IPS-NIHi7 (cell line): ENCODE measurements around the gene NTM.
"Not testable (repeated sequence)": the region's sequence is repeated elsewhere in the genome, so short reads cannot be mapped to it uniquely, and the experiment has no call there.

Experiments used
- DNase-seq: peaks from one replicate; pipeline ENCODE4 v3.0.0; 2012; ENCODE audit warnings: mixed read lengths; ENCODE audit errors: extremely low spot score

The NTM gene

DNA sequence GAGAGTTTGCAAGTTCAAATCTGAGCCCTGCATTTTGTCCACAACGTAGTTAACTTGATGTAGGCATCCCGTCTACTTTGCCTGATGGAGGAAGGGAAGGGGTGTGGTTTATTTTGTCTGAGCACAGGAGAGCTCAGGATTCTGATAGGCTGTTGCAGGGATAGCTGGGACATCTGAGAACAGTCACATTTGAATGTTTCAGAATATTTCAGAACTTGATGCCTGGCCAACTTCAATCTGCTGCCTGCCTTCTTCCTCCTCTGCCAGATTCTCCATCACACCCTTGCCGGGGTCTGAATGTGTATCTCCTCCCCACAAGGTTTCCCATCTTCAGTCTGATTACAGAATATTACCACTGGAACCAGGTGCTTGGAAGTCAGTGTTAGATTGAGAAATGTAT lies 51.6 kb downstream of the NTM start:
- no peak for DNase-seq

DNA sequence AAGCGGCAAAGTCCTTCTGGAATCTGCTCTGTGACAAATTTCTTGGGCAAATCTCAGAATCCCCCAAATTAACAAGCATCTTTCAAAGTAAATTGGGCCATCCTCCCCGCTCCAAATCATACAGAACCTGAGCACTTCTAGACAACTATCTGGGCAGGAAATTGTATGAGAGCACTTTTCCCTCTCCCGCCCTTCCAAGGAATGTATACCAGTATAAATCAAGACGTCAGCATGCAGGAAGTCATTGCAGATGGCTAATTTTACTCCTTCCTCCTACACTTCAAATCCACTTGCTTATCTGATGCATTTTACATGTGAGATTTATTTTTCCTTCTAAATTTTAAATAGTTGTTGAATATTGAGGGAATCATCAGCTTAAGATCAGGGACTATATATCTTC lies 52.1 kb downstream of the NTM start:
- no peak for DNase-seq

DNA sequence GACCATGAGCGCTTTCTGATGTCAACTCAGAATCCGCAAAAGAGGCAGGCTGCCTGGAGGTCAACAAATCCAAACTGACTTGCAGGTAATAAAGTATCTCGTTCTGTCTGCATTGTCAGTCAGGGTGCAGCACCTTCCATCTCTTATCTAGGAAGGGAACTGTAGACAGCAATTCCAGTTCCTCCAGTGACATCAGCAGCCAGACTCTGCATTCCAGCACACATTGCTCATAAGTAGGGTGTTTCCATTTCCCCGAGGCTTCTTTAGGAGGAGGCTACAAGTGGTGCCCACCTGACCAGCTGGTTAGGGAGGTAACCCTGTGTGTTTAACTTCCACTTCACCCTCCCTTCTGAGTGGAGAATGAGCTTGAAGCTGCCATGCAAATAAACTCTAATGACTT lies 53.3 kb downstream of the NTM start:
- DNase-seq = no peak

DNA sequence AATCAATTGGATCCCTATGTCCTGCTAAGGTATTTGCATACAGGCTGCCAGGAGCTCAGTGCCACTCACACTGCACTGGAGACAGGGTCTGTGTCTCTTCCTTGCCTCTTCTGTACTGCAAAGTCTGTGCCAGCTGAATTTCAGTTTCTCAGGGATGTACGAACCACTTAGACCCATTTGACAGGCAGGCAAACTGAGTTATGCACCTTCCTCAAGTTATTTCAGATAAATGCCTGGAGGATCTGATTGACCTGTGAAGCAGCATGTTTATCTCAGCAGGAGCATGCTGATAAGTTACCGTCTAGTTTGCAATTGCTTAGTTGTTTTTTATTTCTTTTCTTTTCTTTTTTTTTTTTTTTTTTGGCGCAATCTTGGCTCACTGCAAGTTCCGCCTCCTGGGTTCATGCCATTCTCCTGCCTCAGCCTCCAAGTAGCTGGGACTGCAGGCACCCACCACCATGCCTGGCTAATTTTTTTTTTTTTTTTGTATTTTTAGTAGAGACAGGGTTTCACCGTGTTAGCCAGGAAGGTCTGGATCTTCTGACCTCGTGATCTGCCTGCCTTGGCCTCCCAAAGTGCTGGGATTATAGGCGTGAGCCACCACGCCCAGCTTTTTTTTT lies 54.0 kb downstream of the NTM start:
- DNase-seq = not testable (repeated sequence)

DNA sequence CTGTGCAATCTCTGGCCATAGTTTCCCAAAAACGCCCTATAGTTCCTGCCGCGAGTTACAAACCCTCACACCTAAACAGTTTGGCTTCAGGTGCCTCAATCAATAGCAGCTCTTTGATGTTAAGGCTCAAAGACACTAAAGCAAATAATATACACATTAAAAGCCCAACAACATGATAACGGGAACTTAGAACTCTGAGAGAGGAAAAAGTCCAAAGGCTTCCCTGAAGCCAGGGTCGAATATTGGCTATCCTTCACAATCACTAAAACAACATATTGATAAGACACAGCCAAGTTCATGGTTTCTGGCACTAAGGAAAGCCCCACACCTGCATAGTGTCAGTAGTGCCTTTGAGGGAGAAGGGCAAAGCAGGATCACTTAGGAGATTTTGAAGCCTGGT lies 54.9 kb downstream of the NTM start:
- DNase-seq = no peak

DNA sequence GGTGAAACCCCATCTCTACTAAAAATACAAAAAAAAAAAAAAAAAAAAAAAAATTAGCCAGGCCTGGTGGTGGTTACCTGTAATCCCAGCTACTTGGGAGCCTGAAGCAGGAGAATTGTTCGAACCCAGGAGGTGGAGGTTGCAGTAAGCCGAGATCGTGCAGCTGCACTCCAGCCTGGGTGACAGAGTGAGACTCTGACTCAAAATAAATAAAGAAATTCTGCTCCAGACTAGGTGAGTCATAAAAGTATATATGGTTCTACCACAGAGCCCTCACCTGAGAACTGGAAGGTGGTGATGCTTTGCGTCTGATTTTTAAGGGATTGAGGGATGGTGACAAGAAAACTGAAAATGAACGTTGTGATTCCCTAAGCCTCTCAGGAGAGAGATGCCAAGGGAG lies 58.4 kb downstream of the NTM start:
- DNase-seq = no peak

DNA sequence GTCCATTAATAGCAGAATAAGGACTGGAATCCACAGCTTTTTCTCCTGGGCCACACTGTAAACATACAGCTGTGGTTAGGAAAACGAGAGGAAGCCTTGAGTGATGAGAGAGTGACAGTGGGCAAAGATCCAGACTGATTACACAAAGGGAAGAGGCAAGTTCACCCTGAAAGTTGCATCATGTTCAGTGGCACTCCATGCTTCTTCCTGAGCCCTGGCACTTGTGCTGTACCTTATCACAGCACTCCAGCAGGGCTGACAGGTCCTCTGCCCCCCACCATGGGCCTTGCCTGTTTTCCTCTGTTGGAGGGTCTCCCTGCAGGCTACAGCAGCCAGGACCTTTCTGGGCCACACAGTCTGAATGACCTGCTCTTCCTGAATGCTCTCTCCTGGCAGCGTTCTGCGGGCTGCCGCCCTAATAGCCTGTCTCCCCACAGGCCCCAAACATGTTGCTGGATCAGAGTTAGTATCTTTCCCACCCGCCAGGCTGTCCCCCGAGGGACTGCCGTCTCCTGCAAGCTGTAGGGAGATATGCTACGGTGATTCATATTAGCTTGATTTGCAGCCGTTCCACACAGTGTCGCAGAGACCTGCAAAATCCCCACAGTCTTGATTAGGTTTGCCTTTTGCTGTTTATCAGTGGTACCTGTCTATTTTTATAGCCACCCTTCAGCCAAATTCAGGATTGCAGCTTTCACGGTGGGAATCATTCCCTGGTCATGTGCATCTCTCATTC lies 60.2 kb downstream of the NTM start:
- DNase-seq = no peak

DNA sequence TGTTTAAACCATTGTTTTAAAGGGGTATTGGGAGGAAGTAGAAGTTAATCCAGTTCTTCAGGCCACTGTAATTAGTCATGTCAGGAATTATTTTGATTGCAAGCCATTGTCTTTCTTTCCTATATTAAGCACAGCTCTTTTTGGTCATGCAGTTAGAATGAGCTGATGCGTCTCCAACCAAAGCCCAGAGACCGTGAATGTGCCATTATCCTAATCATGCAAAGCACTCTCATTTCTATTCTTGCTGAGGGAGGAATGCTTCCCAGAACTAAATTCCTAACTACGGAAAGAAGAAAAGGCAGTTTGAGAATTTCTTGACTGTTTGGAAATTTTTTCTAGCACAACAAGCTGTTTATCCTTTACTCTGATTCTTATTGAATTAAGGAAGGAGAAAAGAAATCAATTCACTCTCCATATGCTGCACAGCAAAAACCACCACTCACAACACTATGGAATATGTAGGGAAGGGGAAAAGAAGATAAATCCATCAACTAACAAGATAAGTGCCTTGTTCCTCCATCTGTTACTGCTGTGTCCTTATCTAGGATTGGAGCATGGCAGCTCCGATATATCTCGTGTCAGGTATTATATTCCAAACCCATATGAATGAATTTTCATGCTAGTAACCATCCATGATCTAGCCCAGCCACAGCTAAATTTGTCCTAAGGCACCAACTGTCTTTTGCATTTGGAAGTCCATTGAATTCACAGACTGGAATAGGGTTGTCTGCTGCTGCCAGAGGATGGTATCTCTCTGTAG lies 70.8 kb downstream of the NTM start:
- DNase-seq = no peak

DNA sequence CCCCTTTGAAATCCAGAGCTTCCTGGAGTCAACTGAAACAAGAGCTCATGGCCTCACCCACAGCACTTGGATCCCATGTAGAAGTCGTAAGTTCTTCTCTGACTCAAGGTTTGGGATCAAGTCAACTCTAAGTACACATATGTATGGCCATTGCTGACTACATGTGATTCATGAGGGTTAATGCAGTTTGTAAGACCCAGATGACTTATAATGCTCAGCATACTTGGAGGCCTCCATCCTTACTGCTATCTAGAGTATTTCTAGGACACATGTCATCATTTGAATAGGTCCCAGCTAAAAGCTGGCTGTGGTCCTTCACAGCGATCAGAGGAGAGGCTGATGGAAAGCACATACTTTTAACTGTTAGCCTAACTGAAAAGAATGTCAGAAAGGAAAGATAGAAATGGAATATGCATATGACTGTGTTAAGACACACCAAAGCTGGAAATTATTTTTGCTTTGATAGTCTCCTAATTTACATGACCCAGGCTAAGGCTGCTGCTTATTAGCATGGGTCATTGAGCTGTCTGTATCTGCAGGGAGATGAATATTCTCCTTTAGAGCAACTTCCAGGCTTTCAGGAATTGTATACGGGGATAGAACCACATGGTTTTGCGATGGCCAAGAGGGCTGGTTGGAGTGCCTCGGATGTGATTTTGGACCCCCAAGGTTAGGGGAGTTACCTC lies 76.3 kb downstream of the NTM start:
- no peak for DNase-seq

DNA sequence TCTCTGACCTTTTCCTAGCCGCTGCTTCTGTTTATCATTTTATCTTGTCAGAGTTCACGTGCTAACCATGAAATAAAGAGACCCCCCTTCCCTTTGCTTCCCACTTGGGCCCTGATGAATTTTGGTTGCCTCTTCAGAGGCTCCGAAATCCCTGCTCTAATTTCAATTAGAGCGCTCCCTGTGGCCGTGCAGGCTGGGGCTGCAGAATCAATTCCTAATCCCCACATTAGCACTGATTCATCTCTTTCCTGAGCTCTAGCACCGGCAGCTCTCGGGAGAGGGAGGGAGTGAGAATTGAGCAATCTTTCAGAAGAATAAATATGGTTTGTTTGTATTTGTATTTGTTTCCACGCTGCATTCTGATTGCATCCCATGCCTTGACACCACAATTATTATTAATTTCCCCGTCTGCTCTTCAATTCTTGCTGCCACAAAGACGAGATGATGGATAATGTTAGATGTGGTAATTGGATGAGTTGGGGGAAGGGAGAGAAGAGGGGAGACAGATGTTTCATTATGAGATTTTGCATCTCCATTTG lies 76.9 kb downstream of the NTM start:
- DNase-seq = no peak

DNA sequence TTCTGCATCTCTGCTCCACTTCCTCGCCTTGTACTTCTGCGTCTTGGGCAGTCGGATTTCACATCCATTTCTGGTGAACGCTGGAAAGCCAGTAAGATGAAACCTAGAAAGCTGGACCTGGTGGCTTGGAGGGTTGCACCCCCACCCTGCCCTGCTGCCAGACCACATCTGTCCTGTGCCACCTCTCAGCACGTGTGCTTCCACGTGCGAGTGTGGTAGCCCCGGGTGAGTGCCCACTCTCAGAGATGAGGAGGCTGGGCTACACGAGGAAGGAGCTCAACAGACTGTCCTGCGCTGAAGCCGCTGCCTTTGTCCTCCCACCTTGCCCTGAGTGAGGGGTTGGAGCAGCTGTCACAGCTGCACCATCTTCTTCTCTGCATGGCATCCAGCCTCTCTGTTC lies 77.5 kb downstream of the NTM start:
- DNase-seq = no peak

DNA sequence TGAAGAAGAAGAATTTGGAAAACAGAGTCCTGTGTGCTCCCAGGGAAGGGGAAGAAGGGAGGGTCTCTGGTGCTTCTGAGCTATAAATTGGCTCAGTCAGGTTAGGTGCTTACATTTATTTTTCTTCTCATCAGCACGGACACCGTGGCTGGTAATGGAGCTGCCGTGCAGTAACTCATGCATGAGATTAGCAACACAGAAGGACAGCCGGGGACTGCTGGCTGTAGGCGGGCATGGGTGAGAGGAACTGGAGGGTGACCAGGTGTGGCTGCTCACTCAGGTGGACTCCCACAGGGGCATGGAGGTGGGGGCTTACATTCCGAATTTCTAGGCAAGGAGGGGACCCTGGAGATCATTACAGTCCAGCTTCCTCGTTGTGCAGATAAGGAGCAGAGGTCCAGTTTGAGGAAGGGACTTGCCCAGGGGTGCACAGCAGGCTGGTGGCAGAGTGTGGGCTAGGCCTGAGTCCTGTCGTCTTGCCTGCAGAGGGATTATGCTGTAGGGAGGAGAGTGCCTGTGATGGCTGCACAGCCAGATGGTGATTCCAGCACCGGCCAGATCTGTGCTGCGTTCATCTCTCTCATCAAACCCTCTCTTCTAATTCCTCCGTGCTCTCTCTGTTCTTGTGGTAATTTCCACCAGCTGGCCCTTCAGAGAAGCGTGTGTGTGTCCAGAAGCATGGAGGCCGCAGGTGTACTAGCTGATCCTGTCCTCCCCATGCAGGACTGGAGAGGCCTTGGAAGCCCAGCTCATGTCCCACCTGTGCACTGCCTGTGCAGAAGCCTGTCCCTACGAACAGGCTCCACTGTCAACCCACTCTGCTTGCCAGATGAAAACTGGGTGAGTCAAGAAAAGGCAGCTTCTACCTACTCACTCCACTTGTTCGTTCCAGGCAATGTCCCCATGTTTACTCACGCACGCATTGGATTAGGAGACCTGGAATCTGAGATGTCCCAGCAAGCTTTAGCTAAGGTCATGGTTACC lies 78.9 kb downstream of the NTM start:
- no peak for DNase-seq

DNA sequence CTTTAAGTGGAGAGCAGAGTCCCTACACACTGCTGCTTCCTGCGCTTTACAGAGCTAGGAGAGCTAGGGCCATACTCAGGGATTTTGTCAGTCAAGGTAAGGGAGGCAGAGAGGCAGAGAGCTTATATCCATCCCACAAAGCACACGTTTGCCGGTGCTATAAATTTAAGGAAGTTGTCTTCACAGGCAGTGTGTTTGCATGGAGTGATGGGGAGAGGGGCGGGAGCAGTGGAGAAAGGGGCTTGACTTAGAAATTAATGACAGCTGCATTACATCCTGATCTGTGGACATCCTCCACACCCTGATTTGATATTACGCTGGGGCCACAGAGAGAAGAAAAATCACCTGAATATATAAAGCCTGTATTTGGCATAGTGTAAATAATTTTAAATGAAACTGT lies 84.1 kb downstream of the NTM start:
- no peak for DNase-seq

DNA sequence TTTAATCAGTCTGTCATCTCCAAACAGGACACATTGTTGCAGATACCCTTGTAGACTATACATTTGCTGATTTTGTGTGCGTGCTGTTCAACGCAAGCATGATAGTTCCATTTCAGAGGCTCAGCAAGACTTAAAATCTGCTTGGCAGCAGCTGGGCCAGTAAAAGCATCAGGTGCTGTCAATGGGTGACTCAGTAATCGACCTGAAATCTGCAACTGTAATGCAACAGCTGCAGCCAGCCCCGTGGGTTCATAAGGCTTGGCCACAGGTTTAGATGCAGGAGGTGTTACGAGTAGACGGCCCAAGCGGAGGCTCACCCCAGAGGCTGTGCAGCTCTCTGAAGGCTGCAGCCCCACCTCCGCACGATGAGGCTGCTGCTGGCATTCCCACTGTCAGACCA lies 84.6 kb downstream of the NTM start:
- DNase-seq = no peak

DNA sequence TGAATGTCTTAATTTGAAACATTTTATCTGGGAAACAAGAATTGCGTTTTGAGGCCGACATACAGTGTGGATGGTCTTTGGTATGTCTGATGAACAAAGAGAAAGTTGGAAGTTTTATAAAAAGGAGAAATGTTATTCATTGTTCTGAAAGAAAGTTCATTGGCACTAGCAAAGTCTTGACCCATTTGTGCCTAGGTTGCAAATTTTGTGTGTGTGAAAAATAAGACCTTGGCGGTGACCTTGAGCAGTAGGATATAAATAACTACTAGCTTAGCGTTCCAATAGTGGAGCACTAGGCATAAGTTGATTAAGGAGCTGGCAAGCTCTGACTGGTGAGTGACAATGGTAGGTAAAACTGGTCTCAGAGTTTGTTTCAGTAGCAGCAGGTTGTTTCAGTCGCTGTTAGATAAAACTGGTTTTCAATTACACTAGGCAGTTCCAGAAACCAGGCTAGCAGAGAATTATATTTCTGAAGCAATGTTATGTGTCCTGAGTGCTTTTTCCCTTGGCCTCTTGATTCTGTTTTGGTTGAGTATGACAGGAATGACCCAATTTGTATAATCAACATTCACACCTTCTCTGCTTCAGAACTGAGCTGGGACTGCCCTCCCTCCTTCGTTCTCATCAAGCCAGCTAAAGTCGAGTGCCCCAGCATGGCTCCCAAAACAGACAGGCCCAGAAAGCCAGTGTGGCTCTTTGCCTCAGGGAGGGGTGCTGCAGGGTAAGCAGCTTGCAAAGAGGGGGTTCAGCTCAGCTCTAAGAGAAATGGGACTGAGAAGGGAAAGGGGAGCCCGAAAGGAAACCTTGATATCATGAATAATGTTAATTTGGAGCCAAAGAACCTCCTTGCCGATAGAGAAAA lies 85.7 kb downstream of the NTM start:
- DNase-seq = no peak

DNA sequence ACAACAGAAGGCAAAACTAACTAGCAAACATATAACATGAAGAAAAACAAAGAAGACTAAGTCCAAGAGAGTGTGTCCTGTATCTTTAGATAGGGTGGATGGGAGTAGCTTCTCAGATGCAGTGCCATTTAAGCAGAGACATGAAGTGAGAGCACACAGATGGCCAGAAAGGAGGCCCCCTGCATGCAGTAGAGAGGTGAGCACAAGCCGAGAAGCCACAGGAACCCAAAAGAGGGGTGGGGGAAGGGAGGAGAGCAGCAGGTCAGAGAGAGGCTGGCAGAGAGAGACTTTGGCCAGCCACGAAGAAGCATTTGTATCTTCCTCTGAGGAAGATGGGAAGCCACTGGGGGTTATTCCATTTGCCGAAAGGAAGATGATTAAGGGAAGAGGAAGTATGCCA lies 86.7 kb downstream of the NTM start:
- no peak for DNase-seq

DNA sequence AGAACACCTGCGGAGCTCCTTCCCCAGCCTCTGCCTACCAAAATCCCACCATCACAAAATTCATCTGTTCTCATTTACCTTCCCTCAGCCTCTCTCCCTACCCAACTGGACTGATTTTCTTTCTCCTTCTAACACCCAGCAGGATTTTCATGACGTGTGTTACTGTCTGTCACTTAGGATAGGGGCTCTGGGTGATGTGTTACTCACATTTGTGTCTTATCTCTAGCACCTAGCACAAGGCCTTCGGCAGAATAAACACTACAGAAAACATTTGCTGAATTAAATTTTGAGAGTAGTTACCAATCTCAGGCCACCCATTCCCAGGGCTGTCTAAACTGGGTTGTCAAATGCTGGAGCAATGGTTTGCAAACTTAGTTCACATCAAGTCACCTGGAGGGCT lies 88.0 kb downstream of the NTM start:
- DNase-seq = no peak

DNA sequence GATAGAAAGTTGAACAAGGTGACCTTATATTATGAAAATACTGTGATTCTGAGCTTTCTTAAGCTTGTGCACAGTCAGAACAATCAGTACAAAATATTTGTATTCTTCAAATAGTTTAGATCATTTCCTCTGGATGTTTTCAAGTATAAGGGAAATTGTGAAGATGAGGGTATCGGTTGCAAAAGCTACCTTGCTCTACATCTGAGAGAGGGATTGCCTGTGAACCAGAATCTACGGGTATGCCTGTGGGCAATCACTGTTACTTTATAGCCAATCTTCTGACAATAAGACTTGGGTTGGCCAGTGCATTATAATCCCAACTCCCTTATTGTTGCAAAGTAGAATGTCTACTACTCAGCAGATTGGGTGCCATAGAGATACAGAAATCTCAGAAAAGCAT lies 90.5 kb downstream of the NTM start:
- no peak for DNase-seq

DNA sequence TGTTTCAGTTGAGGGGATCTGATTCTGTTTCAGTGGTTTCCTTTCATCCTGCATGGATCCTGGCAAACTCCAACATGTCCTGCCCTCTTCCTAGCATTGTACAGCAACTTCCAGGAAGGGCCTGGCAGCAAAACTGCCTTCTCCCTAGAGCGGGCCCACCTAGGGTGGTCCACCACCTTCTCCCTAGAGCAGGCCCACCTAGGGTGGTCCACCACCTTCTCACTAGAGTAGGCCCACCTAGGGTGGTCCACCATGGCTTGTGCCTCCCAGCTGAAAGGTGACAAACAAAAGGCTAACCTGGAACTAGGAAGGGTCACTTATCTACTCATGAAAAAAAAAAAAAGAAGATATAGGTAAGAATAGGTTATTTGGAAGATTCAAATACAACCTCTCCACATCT lies 92.2 kb downstream of the NTM start:
- no peak for DNase-seq

DNA sequence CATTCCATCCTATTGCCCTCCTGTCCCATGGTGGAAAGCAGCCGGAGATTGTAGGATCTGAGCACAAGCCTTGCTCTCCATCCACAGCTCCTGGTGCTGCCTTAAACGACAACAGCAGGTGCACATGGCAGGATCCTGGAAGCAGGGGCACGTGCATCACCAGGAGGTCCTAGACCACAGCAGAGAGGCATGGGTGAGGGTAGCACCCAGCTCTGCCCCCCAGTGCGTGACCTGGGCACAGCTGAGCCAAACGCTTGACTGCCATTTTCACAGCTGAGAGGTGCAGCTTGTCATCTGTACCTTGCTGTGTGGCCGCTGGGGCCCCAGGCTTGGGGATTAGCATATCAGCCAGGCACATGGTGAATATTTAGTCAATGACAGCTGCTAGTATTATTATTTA lies 92.7 kb downstream of the NTM start:
- no peak for DNase-seq
